LNCAP (cell line): ENCODE measurements around the gene AP4E1.

Experiments
- CTCF ChIP-seq: fragments of 450-650 bp; IDR thresholded peaks from 2 replicates; pipeline ENCODE4 v1.5.1; 2017; ENCODE audit warnings: mild to moderate bottlenecking

Gene AP4E1

GRCh38 chr15:51023499-51023898 lies 115.0 kb downstream of the AP4E1 start:
- no peak for TF ChIP-seq CTCF

- no peak for TF ChIP-seq CTCF
These were observed 116.4 kb downstream of the AP4E1 start for GRCh38 chr15:51024735-51025453.

- no peak for TF ChIP-seq CTCF
These were observed 117.0 kb downstream of the AP4E1 start for GRCh38 chr15:51025454-51025846.

GRCh38 chr15:51030649-51031316 lies 122.3 kb downstream of the AP4E1 start:
- no peak for TF ChIP-seq CTCF

- TF ChIP-seq CTCF = no peak
These were observed 129.9 kb downstream of the AP4E1 start for GRCh38 chr15:51038162-51038973.

- no peak for TF ChIP-seq CTCF
These were observed 130.5 kb downstream of the AP4E1 start for GRCh38 chr15:51038974-51039319.

- TF ChIP-seq CTCF = no peak
These were observed 135.7 kb downstream of the AP4E1 start for GRCh38 chr15:51044037-51044727.
